HG02970 (cell line): Measurements from ENCODE around the gene ZP2.
A peak's percentile ranks its signal among the peaks of the same experiment; 100 is the strongest.
"Not testable (repeated sequence)": the region's sequence is repeated elsewhere in the genome, so short reads cannot be mapped to it uniquely, and the experiment has no call there.

Experiments used
- ATAC-seq: cut with Tn5 transposase; IDR thresholded peaks from one replicate; pipeline ENCODE4 v1.9.1; 2021; ENCODE audit warnings: mild to moderate bottlenecking, moderate library complexity, moderate number of reproducible peaks; ENCODE audit not compliant: unreplicated experiment, low FRiP score

Gene ZP2

GRCh38 chr16:21179126-21179982 is 32.0 kb downstream of the ZP2 start:
- ATAC-seq: no peak

GRCh38 chr16:21175397-21175796 is 36.0 kb downstream of the ZP2 start:
- ATAC-seq: no peak

- no peak for ATAC-seq
These were observed 38.7 kb downstream of the ZP2 start for GRCh38 chr16:21172650-21173049.

- not testable (repeated sequence) for ATAC-seq
These were observed 41.3 kb downstream of the ZP2 start for GRCh38 chr16:21170116-21170515.

GRCh38 chr16:21169249-21169981 is 42.0 kb downstream of the ZP2 start:
- ATAC-seq: no peak

GRCh38 chr16:21167929-21168602 is 43.3 kb downstream of the ZP2 start:
- ATAC-seq: no peak

- no peak for ATAC-seq
These were observed 44.0 kb downstream of the ZP2 start for GRCh38 chr16:21167360-21167759.

- no peak for ATAC-seq
These were observed 44.8 kb downstream of the ZP2 start for GRCh38 chr16:21166561-21166961.

GRCh38 chr16:21164521-21165168 is 46.7 kb downstream of the ZP2 start:
- ATAC-seq: no peak

- no peak for ATAC-seq
These were observed 47.8 kb downstream of the ZP2 start for GRCh38 chr16:21163576-21163975.

- no peak for ATAC-seq
These were observed 48.7 kb downstream of the ZP2 start for GRCh38 chr16:21162661-21163151.

- ATAC-seq: no peak
These were observed 50.2 kb downstream of the ZP2 start for GRCh38 chr16:21161211-21161610.

- no peak for ATAC-seq
These were observed 51.1 kb downstream of the ZP2 start for GRCh38 chr16:21160276-21160675.

GRCh38 chr16:21159281-21159951 is 52.0 kb downstream of the ZP2 start:
- ATAC-seq: no peak

- peak; percentile 68 for ATAC-seq
These were observed 52.9 kb downstream of the ZP2 start, which contains the start of gene LDAF1 for GRCh38 chr16:21158208-21159110. LDAF1 (plus strand) TSS chr16:21158674; CDS start chr16:21161183, 2,509 bp downstream.

GRCh38 chr16:21157632-21158031 is 53.7 kb downstream of the ZP2 start:
- no peak for ATAC-seq

- ATAC-seq: no peak
These were observed 54.5 kb downstream of the ZP2 start for GRCh38 chr16:21156767-21157467.

- not testable (repeated sequence) for ATAC-seq
These were observed 55.4 kb downstream of the ZP2 start for GRCh38 chr16:21156011-21156410.
